ENCODE data around the gene TMEM117.
A peak's percentile ranks its signal among the peaks of the same experiment; 100 is the strongest.
"Not testable (repeated sequence)": the region's sequence is repeated elsewhere in the genome, so short reads cannot be mapped to it uniquely, and the experiment has no call there.

Gene TMEM117

DNA sequence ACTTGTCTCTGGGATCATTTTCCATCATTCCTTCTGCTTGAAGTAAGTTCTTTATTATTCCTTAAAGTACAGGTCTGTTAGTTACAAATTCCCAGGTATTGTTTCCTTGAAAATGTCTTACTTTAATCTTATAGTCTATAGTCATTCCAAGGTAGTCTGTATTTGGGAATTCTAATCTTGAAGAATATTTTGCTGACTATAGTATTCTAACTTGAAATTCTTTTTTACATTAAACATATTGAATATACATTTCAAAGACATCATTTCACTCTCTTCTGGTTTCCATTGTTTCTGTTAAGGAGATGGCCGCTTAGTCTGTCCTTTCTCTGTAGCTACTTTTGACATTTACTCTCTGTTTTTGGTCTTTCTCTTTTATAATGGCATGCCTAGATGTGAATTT lies 399.8 kb downstream of the TMEM117 start:
- DNase-seq = no peak

- DNase-seq = no peak
These were observed 404.3 kb downstream of the TMEM117 start for GRCh38 chr12:44240186-44240585.

DNA sequence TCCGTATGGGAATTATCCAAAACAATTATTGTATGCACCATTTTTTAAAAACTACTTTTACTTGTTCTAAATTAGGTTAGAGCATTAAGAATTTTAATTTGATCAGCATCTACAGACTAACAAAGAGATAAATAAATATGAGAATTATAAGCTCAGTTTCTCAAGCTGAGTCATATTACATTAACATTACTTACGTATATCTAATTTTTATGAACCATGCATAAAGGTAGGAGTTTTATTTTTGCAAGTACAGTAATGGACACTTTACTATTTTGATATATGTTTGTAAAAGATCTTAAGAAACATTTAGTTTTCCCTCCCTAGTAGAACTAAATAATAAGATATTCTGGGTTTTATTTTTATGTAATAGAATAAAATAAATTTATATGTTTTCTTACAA lies 410.1 kb downstream of the TMEM117 start:
- DNase-seq = no peak

GRCh38 chr12:44246482-44247105 lies 410.7 kb downstream of the TMEM117 start:
- DNase-seq = no peak

DNA sequence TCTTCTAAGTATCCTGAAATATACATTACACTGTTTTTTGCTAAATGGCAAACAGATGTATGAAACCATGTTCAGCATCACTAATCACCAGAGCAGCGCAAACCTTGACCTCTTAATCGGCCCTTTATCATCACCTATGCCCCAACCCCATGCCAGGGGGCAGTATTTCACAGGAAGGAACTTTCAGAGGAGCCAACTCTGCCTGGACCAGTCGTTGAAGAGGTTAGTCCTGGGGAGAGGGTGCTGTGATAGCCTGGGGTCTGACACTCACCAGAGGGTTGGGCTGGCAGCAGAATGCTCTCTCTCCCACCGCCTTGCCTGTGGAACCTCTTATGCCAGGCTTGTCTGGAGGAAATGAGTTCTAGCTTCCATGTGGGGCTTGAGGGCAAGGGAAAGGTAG lies 411.7 kb downstream of the TMEM117 start:
- no peak for DNase-seq

GRCh38 chr12:44248436-44248835 lies 412.6 kb downstream of the TMEM117 start:
- no peak for DNase-seq

DNA sequence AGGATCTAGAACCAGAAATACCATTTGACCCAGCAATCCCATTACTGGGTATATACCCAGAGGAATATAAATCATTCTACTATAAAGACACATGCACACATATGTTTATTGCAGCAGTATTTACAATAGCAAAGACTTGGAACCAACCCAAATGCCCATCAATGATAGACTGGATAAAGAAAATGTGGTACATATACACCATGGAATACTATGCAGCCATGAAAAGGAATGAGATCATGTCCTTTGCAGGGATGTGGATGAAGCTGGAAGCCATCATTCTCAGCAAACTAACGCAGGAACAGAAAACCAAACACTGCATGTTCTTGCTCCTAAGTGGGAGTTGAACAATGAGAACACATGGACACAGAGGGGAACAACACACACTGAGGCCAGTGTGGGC lies 414.6 kb downstream of the TMEM117 start:
- DNase-seq = not testable (repeated sequence)

DNA sequence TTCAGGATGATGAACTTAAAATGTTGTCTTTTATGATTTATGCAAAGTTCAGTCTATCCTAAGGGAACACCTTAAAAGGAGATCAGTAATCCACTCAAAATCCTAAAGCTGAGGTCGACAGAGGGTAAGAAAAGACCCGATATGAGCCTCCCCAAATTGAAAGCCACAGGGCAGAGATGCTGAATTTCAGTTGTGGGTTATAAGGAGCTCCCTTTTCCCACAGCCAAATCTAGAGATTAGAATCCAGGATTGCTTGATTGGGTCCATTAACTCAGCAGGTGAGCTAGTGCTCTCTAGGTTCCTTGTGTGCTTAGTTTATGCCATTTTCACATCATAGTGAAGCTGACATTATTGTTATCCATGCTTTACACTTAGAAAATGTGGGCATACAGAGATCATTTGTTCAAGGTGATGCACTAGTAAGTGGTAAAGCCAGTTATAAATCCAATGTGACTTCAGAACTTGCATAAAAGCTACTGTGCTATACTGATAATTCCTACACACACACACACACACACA lies 417.5 kb downstream of the TMEM117 start:
- no peak for DNase-seq

GRCh38 chr12:44258246-44258645 lies 422.4 kb downstream of the TMEM117 start:
- DNase-seq = no peak

GRCh38 chr12:44259890-44260289 lies 424.0 kb downstream of the TMEM117 start:
- no peak for DNase-seq

DNA sequence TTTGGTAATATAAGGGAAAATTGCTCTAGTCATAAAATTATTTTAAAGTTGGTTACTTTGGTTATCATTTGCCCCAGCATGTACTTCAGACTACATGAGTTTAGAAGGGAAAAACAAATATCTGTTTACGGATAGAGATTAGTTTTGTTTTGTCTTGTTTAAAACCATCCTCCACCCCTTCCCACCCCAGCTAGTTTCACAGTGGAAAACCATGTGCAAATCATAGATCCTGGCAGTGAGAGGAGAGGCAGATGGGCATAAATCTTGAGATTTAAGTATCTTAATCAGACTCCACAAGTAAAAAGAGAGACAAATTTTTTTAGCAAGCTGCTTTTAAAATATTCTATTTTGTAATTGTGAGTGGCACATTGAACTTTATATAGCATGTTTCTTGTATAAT lies 424.7 kb downstream of the TMEM117 start:
- no peak for DNase-seq

GRCh38 chr12:44285321-44285960 lies 449.6 kb downstream of the TMEM117 start:
- DNase-seq = no peak

- no peak for DNase-seq
These were observed 450.5 kb downstream of the TMEM117 start for GRCh38 chr12:44286336-44286735.

DNA sequence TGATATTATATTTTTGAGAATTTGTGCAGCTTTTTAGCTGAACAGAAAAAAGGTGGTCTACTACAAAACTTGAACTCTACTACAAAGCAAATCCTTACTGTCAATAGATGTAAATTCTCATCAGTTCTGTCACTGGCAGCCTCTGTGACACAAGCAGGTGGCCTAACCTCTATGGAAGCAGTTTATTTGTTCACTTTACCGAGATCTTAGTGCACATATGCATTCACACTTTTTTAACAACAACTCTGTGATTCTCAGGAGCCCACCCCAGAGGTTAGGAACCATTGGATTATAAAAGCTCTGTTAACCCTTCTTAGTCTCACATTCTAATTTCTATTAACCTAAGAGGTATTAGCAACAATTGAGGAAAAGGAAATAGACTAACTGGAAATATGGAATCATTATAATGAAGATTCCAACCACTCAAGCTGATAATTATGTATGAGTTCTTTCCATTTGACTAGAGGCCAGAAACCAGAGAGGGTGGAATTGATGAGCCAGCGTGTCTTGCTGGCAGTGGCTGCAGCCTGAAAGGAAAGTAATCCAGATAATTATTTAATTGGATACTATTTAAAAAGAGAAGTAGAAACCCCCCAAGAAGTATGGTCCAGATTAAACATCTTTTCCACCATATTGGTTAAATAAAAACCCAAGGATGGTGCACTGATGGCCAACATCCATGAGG lies 451.1 kb downstream of the TMEM117 start:
- DNase-seq = no peak

DNA sequence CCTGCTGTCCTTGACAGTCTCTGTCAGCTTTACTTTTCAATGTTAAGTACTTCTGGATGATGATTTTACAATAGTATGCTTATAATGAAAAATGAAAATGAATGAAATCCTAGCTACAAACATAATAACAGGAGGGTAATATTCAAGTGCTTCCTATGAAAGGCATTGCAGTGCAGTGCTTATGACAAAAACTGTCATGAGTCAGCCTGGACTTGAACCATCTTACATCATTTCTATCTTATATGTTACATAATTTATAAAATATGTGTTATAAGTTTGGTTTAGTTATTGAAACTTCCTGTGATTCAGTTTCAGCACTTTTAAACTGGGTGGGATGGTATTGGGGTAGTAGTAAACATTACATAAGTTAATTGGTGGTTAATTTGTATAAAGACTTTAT lies 451.7 kb downstream of the TMEM117 start:
- no peak for DNase-seq

DNA sequence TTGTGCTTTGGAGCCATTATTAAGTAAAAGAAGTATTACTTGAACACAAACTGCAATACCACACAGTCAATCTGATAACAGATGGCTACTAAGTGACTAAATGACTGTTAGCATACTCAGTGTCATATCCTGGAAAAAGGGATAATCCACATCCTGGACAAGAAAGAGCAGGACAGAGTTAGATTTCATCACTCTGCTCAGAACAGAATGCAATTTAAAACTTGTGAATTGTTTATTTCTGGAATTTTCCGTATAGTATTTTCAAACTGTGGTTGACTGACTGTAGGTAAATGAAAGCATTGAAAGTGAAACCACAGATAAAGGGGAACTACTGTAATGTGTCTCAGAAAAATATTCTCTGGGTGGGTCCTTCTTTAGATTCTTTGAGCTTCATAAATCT lies 458.8 kb downstream of the TMEM117 start:
- DNase-seq = peak; percentile 6

DNA sequence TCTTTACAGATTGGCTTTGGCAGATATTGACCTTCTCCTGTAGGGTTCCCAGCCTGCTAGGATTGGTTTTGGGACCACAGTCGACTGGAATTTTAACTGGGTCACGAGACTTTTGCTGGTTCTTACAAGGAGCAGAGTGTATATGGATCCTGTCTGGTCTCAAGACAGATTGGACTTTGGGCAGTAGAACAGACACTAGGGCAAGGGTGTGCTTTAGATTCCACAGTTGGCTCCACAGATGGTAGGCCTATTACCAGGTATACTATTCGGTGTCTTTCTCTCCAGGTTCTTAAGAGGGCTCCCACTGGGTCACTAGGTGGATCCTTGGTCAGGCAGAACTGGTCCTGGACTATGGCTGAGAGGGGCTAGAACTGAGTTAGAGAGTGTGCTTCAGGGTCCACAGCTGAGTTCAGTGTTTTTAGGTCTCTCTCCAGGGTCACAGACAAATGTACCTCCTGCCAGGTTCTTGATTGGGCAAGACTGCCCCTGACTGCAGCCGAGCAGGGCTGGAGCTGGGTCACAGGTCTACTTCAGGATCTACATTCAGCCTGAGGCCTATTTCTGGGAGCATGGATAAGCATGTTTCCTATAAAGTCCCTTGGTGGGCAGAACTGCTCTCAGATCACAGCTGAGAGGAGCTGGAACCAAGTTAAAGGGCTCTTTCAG lies 460.2 kb downstream of the TMEM117 start:
- no peak for DNase-seq

GRCh38 chr12:44296624-44297197 lies 460.8 kb downstream of the TMEM117 start:
- DNase-seq = no peak

- DNase-seq = no peak
These were observed 463.6 kb downstream of the TMEM117 start for GRCh38 chr12:44299524-44299923.

DNA sequence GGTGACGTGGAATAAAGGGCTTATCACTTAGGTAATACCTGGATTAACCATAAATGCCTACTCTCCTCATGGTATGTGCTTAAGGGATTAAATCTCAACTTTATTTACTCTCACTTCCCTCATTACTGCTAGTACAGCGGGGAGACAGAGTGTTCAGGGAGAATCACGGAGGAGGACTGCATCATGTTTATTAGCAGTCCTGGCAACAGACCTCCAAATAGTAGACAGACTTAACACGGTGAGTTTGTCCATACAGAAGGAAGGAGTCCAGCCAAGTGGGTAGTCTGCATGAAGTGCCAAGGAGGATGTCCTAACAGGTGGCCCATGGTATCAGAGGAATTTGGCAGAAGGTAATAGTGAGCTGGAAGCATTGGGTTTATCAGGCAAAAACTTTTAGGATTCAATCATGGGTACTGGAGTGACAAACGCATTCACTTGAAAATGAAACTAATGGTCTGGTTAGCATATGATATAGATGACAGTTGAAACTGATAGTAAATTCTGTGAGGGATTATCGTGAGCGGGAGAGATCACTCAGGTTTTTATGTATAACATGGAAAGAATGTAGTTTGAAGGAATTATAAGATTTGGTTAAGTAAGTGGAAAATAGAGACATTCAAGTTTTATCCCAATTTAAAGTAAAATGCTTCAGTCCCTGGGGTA lies 471.8 kb downstream of the TMEM117 start:
- no peak for DNase-seq

GRCh38 chr12:44313188-44313587 lies 477.3 kb downstream of the TMEM117 start:
- no peak for DNase-seq

GRCh38 chr12:44314007-44314500 lies 478.2 kb downstream of the TMEM117 start:
- no peak for DNase-seq

Data from RPMI8226 (cell line).